GM11168 (cell line): ENCODE data around the gene POU2F1.
"Not testable (repeated sequence)": the region's sequence is repeated elsewhere in the genome, so short reads cannot be mapped to it uniquely, and the experiment has no call there.

Source experiments
- in situ Hi-C: fragments of 300-500 bp; cut with MboI; formaldehyde crosslinking; loops from one replicate; pipeline ENCODE4 v1.12.0; 2022; ENCODE audit warnings: low sequenced_read_pairs; ENCODE audit not compliant: unreplicated experiment

Gene POU2F1

DNA sequence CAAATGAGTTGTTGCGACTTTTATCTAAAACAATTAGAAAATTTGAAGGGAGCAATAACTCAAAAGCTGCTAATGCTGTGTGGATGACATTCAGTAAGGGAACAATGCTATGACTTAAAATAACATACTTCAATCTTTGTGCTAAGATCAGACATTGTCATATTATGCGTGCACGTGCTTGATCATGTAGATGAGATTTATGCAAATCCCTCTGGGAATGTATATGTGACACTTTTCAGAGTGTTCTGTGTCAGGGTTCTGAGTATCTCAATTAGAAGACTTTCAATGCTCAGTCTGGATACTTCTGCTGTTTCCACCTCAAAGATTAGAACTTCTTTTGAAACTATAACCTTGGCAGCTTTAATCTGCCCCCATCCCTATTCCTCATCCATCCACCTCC is 18.6 kb upstream of the POU2F1 start:
- in situ Hi-C loops, result no loop called here

DNA sequence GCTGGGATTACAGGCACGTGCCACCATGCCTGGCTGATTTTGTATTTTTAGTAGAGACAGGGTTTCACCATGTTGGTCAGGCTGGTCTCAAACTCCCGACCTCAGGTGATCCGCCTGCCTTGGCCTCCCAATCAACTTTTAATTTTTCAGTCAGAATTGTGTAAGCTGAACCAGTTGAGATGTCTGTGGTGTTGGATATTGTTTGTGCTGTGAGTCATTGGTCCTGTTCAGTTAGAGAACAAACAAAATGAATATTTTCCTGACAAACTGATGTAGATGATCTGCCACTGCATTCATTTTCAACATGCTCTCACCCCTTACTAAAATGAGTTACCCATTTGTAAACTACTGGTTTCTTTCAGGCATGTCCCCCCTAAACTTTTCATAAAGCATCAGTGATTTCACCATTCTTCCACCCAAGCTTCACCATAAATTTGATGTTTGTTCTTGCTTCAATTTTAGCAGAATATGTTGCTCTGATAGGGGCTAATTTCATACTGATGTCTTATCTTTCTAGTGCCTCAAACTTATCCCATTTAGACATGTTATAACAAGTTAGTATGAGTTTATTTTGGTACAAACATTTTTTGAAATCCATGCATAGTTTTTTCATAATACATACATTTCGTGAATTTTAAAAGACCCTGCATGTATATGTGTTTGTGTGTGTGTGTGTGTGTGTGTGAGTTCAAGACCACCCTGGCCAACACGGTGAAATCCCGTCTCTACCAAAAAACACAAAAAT is 15.2 kb upstream of the POU2F1 start:
- in situ Hi-C loops, result not testable (repeated sequence)

DNA sequence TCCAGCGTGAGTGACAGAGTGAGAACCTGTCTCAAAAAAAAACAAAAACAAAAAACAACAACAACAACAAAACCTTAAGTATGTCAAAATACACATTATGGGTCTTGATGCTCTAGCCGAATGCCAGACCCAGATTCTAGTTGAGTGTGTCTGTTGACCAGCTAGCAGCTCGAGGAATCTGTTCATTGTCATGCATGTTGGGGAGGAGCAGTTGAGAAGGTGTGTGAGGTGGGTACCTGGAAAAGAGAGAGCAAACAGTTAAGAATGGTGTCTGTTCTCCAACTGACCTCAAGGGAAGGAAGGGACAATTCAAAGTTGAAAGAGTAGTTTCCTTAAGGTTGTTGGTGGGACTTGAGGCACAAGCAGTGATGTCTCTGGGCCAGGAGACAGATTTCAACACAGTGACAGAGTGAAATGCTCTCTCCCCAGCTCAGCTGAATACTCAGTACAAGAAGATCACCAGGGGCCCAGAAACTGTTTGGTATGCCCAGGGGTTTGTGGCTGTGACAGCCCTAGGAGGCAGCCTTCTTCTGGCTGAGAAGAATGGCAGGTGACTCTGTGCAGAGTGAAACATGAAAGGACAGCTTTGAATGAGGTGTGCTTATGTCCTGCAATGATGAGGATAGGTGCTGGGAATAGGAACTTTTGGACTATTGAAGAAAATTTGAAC is 14.4 kb upstream of the POU2F1 start:
- in situ Hi-C loops, result no loop called here

DNA sequence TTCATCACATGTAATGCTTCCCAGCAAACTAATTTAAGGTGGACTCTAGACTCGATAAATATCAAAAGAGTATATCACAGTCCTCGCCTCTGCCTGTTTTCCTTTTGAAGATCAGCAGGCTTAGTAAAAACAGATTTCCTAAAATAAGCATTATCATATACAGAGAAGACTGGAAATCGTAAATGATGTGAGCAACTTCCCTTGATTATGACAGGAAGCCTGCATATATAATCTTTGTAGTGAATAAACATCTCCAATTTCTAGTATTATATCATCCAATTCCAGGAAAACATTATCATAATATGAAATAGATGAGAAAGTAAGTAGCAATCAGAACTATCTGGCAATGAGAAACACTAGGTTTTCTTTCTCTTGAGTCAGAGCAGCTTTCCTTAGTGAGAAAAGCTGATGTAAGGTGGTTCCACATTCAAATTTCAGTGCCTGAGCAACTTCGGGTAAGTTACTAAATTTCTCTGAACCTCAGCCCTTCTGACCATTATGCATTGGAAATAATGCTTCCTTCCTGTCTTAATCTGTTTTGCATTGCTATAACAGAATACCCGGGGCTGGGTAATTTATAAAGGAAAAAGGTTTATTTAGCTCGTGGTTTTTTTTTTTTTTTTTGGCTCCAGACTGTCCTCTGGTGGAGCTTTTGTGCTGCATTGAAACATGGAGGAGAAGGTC is 12.6 kb upstream of the POU2F1 start:
- in situ Hi-C loops, result no loop called here

DNA sequence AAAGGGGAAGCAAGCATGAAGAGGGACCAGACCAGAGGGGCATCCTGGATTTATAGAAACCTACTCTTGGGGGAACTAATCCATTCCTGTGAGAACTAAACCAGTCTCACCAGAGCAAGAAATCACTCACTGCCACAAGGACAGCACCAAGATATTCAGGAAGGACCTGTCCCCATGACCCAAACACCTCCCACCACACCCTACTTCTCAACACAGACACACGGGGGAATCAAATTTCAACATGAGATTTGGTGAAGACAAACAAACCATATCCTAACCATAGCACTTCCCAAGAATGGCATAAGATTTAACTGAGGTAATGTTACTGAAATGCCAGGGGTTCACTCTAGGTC is 12.1 kb upstream of the POU2F1 start:
- in situ Hi-C loops, result no loop called here

DNA sequence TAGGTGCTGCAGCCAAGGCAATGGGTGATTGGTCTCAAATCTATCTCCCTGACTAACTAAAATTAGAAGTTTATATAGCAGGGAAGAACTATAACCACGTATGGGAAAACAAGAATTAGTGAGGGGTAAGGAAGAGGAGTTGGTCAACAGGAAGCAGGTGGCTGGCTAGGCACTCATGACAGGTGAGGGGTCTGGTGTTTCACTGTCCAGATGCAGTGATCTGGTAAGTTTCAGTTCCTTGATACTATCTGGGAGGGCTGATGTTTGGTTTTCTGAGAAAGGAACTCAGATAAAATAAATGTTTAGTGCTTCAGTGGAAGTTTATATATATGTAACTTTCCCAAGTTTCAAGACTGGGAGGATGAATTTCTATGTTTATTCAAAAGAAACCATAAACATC is 11.6 kb upstream of the POU2F1 start:
- in situ Hi-C loops, result no loop called here

DNA sequence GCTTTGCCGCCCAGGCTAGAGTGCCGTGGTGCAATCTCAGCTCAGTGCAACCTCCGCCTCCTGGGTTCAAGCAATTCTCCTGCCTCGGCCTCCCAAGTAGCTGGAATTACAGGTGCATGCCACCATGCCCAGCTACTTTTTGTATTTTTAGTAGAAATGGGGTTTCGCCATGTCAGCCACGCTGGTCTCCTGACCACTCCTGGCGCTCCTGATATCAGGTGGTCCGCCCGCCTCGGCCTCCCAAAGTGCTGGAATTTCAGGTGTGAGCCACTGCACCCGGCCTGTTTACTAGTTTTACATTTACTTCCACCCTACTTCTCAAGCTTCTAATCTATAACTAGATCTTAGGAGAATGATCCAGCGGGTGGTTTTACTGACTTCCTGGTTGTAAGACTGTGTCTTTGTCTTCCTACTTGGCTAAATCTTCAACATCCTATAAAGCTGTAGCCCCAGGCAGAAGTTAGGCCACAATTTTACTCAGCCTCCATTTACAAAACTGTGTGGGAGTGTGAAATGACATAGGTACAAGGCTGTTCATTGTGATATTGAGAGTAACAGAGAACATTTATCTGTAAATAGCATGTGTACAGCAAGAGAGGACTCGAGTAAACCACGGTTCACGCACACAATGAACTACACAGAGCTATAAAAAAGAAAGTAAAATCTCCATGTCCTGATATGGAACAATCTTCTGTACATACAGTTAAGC is 9.6 kb upstream of the POU2F1 start:
- in situ Hi-C loops, result loop anchor here (10.0 kb wide), 1 partner anchor 146 kb away; no protein-coding TSS in a partner anchor

DNA sequence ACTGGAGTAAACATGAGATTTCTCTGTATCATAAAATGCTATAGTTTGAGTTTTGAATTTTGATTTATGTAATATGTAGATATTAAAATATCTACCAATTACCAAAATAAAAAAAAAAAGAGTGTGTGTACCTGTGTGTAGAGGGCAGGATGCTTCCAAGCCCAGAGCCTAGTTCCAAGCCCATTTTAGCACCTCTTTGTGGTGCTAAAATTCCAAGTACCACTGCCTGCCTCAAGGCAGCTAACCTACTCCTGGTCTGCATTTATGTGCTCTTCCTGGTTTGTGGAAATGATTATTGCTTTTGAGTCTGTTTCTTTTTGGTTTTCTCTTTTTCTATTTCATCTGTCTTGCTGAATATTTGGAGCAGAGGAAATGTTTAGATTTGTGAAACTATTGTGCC is 8.7 kb upstream of the POU2F1 start:
- in situ Hi-C loops, result loop anchor here (10.0 kb wide), 1 partner anchor 147 kb away; no protein-coding TSS in a partner anchor

DNA sequence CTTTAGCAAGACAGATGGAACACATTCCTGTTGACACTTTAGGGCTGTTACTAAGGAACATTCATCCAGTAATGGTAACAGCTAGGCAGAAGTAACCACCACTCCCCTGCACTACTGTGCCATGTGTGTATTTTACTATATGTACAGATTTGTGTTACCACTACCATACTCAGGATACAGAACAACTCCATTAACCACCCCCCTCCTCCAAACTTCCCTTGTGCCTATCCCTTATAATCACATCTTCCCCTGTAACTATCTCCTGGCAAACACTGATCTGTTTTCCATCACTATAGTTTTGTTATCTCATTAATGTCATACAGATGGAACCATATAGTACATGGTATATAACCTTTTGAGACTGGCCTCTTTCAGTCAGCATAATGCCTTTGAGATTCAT is 3.9 kb upstream of the POU2F1 start:
- in situ Hi-C loops, result loop anchor here (10.0 kb wide), 1 partner anchor 152 kb away; no protein-coding TSS in a partner anchor

DNA sequence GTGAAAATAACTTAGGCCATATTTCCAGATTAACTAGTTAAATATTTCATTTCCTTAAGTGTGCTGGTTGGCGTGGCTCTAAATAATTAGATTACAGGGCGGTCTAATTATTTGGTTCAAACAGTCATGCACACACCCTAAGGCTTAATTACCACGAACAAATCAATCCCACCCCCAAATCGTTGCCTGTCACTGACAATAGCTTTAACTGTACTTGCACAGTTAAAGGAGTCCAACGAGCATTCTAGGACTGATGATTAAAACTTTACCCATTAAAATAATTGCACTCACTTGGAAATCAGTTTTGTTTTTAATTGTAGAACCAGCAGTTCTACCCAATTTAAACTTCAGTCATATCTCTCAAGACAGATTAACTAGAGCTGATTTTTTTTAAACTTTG is 1.5 kb upstream of the POU2F1 start:
- in situ Hi-C loops, result loop anchor here (10.0 kb wide), 1 partner anchor 154 kb away; no protein-coding TSS in a partner anchor

DNA sequence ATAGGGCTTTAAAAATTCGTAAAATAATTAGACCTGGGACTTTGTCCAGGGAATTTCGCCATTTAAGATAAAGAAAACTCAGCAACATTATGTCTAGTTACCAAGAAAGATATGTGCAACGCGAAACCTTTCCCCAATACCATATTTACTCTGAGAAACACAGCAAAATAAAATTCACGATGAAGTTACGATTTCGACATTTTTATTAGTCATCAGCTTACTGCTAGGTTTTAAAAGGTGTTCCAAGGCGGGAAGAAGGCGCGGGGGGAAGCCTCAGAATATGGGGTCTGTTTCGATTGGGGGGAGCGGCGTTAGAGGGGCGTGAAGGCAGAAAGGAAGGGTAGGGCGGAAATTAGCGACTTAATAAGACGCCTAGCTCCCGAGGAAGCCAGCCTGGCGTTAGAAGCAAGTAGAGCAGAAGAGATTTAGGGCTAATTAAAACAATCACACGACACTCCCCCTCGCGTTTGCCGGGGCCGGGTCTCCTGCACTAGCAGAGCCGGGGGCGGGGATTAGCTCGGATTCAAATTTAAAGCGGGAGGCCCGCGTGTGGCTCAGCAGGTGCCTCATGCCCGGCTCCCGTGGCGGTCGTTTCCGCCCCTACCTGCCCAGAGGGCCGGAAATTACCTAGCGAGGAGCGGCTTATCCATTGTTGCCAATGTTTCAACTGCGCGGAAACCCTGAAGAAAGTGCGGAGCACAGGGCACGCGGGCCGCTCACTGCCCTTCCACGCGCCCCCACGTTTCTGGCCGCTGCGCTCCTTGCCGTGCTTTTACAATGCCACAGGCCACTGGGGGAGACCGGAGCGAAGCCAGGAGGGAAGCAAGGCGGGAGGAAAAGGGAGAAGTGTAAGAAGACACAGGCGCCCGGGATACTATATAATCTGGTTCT is 795 bp upstream of the POU2F1 start:
- in situ Hi-C loops, result loop anchor here (10.0 kb wide), 1 partner anchor 155 kb away; no protein-coding TSS in a partner anchor

DNA sequence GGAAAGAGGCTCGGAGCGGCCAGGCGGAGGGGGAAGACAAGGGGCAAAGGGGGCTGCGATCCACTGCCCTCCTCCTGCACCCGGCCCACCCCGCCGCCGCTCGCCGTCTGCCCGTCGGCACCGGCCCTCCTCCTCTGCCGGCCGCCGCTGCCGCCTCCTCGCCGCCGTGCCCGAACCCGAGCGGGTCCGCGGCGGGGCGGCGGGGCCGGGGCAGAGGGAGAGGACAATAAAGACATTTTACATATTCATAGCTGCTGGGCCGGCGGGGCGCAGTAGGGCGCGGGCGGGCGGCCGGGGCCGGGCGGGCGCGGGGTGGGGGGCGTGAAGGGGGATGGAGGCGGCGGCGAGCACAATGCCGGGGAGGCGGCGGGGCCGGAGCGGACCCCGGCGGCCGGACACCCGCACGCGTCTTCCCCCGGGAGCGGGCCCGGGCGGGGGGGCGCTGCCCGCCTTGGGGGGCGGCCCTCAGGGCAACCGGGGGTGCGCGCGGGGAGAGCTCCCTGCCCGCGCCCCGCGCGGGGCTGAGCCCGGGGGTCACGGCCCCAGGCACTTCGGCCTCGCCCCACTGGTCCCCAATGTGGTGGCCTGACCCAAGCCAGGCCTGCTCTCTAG is 546 bp downstream of the POU2F1 start:
- in situ Hi-C loops, result no loop called here

DNA sequence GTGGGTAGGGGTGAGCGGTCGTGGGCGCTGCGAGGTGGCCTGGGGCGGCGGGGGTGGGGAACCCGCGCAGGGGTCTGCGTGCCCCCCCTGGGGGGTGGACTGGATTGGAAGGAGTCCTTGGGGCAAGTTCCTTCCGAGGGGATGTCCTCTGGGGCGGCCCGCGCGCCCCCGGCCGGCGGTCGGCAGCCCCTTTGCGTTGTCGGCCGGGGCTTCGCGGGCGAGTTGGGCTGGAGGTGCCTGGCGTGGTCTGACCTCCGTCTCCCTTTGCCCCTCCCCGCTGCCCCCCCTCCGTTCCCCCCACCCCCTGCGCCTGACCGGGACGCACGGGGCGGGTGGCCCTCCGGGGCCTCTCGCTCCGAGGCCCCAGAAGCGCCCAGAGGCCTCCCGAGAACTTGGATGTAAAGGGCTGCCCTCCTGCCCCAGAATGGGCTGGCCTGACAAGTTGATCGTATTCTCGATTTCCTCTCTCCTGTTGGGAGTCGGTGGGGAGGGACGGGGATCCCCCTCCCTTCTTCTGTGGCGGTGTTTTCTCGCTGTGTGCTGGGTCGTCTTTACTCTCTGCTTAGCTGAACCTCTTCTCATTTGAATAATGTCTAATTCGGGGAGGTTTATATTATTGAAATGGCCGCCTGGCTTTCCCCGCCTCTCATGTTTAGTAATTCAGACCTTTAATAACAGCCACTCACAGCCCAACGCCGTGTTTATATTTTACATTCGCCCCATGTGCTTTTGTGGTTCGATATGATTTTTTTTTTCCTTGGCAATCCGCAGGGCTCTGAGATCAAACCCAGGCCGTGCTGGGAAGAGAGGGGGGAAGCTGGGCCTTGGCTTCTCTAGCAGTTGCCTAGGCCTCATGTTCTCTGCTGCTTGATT is 1.3 kb downstream of the POU2F1 start:
- in situ Hi-C loops, result no loop called here

DNA sequence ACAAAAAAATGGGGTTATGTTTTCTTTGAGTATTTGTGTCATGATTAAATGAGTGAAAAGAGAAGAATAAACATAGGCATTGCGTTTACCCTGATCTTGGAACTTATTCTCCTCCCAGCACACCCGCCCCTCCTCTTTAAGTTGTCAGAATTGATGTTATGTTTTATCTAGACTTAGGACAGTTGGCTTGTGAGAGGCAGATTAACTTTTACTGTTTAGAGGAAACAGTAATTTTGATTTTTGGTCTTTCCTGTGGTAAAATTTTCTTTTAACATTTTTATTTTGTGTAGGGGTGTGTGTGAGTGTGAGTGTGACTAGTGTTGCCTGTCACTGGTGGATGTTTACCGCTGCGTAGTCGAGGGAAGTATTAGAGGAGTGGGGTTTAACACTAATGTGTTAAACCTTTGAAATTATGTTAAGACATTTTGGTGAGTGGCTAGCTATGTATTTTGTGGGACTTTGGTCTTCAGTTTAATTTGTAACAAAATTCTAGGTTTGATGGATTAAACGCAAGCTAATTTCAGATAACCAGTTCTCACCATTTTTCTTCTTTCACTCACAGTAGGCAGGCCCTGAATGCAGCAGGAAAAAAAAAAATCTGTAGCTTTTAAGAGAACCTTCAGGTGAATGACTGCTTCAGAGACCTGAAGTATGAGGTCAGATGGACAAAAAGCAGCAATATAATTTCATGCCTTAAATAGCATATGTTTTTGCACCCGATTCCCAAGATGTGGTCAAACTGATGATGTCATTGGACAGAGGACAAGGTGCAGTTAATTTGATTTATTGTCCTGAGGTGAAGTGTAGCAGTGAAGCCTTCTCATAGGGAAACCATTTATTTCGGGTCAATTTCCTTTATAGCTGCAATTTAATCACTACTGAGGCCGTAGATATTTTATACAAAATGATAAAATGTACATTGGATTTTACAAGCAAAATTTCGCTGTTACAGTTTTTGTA is 2.7 kb downstream of the POU2F1 start:
- in situ Hi-C loops, result no loop called here

DNA sequence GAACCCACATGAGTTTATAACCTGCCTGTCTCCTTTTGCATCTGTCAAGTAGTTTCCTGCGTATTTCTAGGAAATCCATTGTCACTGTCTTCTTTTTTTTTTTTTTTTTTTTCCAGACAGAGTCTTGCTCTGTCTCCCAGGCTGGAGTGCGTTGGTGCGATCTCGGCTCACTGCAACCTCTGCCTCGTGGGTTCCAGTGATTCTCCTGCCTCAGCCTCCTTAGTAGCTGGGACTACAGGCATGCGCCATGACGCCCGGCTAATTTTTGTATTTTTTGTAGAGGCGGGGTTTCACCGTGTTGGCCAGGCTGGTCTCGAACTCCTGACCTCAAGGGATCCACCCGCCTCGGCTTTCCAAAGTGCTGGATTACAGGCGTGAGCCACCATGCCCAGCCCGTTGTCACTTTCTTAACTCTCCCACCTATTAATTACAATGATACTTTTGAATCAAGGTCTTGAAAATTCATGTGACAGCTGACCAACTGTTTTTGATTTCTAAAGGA is 4.1 kb downstream of the POU2F1 start:
- in situ Hi-C loops, result not testable (repeated sequence)

DNA sequence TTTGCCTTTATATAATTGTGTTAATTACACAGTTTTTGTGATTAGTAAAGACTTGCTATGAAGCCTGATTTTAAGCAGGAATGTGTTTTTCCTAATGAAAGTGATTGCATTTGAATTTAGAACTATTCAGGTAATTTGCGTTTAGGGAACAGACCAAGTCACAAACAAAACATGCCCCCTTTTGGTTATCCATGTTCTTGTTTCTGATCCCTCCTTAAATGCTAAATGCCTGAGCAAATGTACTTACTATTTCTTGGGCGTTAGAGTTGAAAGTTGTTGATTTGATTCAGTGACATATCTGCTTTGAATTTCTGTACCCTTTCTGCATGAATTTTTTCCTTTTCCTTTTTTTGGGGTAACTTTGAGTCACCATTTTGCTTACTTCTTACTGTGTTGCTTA is 5.2 kb downstream of the POU2F1 start:
- in situ Hi-C loops, result no loop called here

DNA sequence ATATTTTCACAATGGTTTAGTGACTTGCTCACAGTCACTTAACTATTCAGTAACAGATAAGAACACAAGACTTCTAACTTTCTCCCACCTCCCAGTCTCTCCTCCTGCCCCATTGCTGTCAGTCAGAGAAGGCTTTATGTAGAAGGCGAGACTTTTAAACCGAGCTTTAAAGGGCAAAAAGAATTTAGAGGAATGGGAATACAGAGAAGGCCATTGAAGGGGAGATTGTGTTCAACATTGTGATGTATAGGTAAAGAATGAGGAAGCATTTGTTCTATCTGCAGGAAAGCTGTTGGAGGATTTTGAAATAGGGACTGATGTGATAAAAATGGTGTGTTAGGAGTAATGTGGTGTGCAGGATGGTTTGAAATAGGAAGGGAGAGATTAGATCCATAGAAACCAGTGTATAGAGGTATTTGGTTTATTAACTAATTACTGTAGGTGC is 7.3 kb downstream of the POU2F1 start:
- in situ Hi-C loops, result no loop called here
